PFSK-1 (cell line): Measurements from ENCODE around the gene CASS4.

ENCODE experiments used
- FOXP2 ChIP-seq: optimal IDR thresholded peaks from 2 replicates; pipeline ENCODE3; 2011; ENCODE audit warnings: borderline replicate concordance, control low read depth, inconsistent platforms; ENCODE audit not compliant: insufficient read depth; ENCODE audit errors: extremely low read length, extremely low read depth
- POLR2AphosphoS5 ChIP-seq: IDR thresholded peaks from 2 replicates; pipeline ENCODE4 v1.6.1; 2012; ENCODE audit warnings: low read depth, mild to moderate bottlenecking, control low read depth, low read length, moderate library complexity
- SIN3A ChIP-seq: IDR thresholded peaks from 2 replicates; pipeline ENCODE4 v1.6.1; 2012; ENCODE audit warnings: mild to moderate bottlenecking, low read length, moderate library complexity, borderline replicate concordance; ENCODE audit not compliant: insufficient read depth
- TAF1 ChIP-seq: IDR thresholded peaks from 2 replicates; pipeline ENCODE4 v1.6.1; 2012; ENCODE audit warnings: low read length, control low read depth, borderline replicate concordance; ENCODE audit not compliant: insufficient read depth
- TF ChIP-seq, protein P1 (sequence below), 2 experiments: IDR thresholded peaks; 2 replicates each; pipeline versions ENCODE4 v1.6.1 to v1.8.0; 2011 to 2012; ENCODE audit warnings: low read depth in 2 of 2, low read length in 2 of 2, control low read depth in 1 of 2, inconsistent platforms in 1 of 2, mild to moderate bottlenecking in 1 of 2, moderate library complexity in 1 of 2; ENCODE audit not compliant: insufficient read depth in 1 of 2

CASS4 gene

DNA sequence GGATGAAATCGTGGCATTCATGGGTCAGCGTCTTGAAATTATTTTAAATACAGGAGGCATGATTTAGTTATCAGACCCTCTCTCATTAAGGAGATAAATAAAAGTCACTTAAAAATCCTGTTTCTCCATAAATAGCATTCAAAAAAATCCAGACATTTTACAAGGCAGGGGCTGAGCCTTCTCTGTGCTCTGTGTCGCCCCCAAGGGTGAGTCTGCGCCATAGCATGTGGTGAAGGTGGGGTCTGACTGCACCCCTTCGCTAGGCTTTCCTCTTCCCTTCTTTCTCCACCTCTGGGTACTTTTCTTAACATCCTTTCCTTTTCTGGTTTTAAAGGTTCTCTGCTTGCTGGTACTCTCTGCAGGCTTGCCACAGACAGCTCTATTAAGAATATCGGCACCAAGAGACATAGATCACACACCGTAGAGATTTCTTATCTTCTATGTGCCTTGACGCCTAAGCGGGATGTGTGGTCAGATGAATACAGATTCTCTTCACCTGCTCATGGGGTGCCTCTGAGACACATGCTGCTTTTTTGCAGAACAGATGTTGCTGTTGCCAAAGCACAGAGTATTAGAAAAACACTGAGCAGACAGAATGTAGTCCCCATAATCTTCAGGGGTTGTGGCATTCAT lies 92.4 kb downstream of the CASS4 start:
- TF ChIP-seq FOXP2 (no peak), TAF1 (no peak), SIN3A (no peak)

- TF ChIP-seq, protein P1, sequence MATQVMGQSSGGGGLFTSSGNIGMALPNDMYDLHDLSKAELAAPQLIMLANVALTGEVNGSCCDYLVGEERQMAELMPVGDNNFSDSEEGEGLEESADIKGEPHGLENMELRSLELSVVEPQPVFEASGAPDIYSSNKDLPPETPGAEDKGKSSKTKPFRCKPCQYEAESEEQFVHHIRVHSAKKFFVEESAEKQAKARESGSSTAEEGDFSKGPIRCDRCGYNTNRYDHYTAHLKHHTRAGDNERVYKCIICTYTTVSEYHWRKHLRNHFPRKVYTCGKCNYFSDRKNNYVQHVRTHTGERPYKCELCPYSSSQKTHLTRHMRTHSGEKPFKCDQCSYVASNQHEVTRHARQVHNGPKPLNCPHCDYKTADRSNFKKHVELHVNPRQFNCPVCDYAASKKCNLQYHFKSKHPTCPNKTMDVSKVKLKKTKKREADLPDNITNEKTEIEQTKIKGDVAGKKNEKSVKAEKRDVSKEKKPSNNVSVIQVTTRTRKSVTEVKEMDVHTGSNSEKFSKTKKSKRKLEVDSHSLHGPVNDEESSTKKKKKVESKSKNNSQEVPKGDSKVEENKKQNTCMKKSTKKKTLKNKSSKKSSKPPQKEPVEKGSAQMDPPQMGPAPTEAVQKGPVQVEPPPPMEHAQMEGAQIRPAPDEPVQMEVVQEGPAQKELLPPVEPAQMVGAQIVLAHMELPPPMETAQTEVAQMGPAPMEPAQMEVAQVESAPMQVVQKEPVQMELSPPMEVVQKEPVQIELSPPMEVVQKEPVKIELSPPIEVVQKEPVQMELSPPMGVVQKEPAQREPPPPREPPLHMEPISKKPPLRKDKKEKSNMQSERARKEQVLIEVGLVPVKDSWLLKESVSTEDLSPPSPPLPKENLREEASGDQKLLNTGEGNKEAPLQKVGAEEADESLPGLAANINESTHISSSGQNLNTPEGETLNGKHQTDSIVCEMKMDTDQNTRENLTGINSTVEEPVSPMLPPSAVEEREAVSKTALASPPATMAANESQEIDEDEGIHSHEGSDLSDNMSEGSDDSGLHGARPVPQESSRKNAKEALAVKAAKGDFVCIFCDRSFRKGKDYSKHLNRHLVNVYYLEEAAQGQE (IDR thresholded peaks at IDR 0.05; ENCODE audit: insufficient read depth in 1 of 2, low read depth in 2 of 2, low read length in 2 of 2), result no peak
- no peak for TF ChIP-seq POLR2AphosphoS5
- no peak for TF ChIP-seq FOXP2
- TF ChIP-seq SIN3A, result no peak
- no peak for TF ChIP-seq TAF1
Observed at GRCh38 chr20:56506103-56506502, 94.0 kb downstream of the CASS4 start.
